ENCODE measurements around the gene FCRLA. TPM values are rescaled to one million over a fixed set of nuclear protein-coding genes. Genes with fewer than 3 reads are reported as not detected.

The FCRLA gene
- total RNA-seq, 4 donors from 2014 or later = not detected

DNA sequence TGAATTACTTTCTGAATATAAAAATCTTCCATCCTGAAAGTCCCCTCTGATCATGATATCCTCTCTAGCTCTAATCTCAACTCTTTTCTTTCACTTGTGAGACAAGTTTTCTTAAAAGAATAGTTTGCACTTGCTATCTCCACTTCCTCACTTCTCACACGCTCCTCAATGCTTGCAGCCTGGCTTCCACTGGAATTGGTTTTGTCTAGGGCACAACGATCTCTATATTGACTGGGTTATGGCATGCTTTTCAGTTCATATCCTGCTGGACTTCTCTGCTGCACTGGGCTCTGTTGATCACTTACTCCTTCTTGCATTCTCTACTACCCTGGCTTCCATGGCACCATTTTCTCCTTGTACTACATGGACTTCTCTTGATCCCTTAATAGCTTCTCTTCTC, 474 bp downstream of the FCRLA start:
- Histone ChIP-seq H3K36me3 (no peaks in the 10 kb centered on the region), H3K27me3 (no peaks in the 10 kb centered on the region), H3K27ac (no peak overlapping the region), H3K4me1 (no peaks in the 10 kb centered on the region), H3K9me3 (no peaks in the 10 kb centered on the region), H3K4me3 (replicated peaks in 1 of 3) (no peak overlapping the region)
- WGBS, 2 donors = 85 to 92% methylated on average over 2 of the region's 2 CpGs
- TF ChIP-seq, protein P1, sequence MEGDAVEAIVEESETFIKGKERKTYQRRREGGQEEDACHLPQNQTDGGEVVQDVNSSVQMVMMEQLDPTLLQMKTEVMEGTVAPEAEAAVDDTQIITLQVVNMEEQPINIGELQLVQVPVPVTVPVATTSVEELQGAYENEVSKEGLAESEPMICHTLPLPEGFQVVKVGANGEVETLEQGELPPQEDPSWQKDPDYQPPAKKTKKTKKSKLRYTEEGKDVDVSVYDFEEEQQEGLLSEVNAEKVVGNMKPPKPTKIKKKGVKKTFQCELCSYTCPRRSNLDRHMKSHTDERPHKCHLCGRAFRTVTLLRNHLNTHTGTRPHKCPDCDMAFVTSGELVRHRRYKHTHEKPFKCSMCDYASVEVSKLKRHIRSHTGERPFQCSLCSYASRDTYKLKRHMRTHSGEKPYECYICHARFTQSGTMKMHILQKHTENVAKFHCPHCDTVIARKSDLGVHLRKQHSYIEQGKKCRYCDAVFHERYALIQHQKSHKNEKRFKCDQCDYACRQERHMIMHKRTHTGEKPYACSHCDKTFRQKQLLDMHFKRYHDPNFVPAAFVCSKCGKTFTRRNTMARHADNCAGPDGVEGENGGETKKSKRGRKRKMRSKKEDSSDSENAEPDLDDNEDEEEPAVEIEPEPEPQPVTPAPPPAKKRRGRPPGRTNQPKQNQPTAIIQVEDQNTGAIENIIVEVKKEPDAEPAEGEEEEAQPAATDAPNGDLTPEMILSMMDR (IDR thresholded peaks at IDR 0.05) = no peak
- no peak for TF ChIP-seq POLR2A (IDR thresholded peaks at IDR 0.05)
- no peak for DNase-seq
- intact Hi-C loops (cut with DNase I) = no loop called here

- TF ChIP-seq, protein P1 (IDR thresholded peaks at IDR 0.05) = no peak
- TF ChIP-seq POLR2A (IDR thresholded peaks at IDR 0.05) = no peak
- intact Hi-C loops (cut with DNase I) = no loop called here
- 75 to 77% methylated on average over 4 of the region's 4 CpGs for WGBS, 2 donors
Observed at GRCh38 chr1:161709373-161709772, 2.3 kb downstream of the FCRLA start.

GRCh38 chr1:161710560-161710959, 3.5 kb downstream of the FCRLA start:
- Histone ChIP-seq H3K36me3 (no peaks in the 10 kb centered on the region), H3K4me1 (no peaks in the 10 kb centered on the region), H3K27ac (no peak overlapping the region), H3K4me3 (replicated peaks in 1 of 3) (no peak overlapping the region), H3K27me3 (no peaks in the 10 kb centered on the region), H3K9me3 (no peaks in the 10 kb centered on the region)
- intact Hi-C loops (cut with DNase I) = no loop called here
- TF ChIP-seq, protein P1 (IDR thresholded peaks at IDR 0.05) = no peak
- TF ChIP-seq POLR2A (IDR thresholded peaks at IDR 0.05) = no peak
- DNase-seq = no peak
- 65 to 87% methylated on average over 2 to 4 of the region's 4 CpGs for WGBS, 2 donors

More at GRCh38 chr1:161709373-161709772, 2.3 kb downstream of the FCRLA start:
- H3K36me3 ChIP-seq = no peaks in the 10 kb centered on the region
- H3K4me3 ChIP-seq (replicated peaks in 1 of 3) = no peak overlapping the region
- no peaks in the 10 kb centered on the region for H3K4me1 ChIP-seq
- no peak overlapping the region for H3K27ac ChIP-seq
- no peaks in the 10 kb centered on the region for H3K27me3 ChIP-seq
- H3K9me3 ChIP-seq = no peaks in the 10 kb centered on the region
- DNase-seq = no peak

GRCh38 chr1:161718559-161719324, 11.7 kb downstream of the FCRLA start:
- DNase-seq = no peak
- WGBS, 2 donors = 76 to 84% methylated on average over 8 of the region's 8 CpGs
- no peak overlapping the region for H3K27ac ChIP-seq
- TF ChIP-seq, protein P1 (IDR thresholded peaks at IDR 0.05) = no peak
- TF ChIP-seq POLR2A (IDR thresholded peaks at IDR 0.05) = no peak
- intact Hi-C loops (cut with DNase I) = no loop called here
- H3K4me1 ChIP-seq = no peaks in the 10 kb centered on the region
- H3K9me3 ChIP-seq = no peaks in the 10 kb centered on the region
- no peaks in the 10 kb centered on the region for H3K36me3 ChIP-seq
- no peaks in the 10 kb centered on the region for H3K27me3 ChIP-seq
- H3K4me3 ChIP-seq (replicated peaks in 1 of 3) = no peak overlapping the region

- intact Hi-C loops (cut with DNase I) = no loop called here
- H3K4me3 ChIP-seq (replicated peaks in 1 of 3) = no peak overlapping the region
- no peak overlapping the region for H3K27ac ChIP-seq
- no peaks in the 10 kb centered on the region for H3K4me1 ChIP-seq
- TF ChIP-seq, protein P1 (IDR thresholded peaks at IDR 0.05) = no peak
- TF ChIP-seq POLR2A (IDR thresholded peaks at IDR 0.05) = no peak
- 85 to 95% methylated on average over 1 of the region's 1 CpG for WGBS, 2 donors
- H3K27me3 ChIP-seq = no peaks in the 10 kb centered on the region
- no peak for DNase-seq
- H3K9me3 ChIP-seq = no peaks in the 10 kb centered on the region
- no peaks in the 10 kb centered on the region for H3K36me3 ChIP-seq
Observed at GRCh38 chr1:161719325-161719611, 12.2 kb downstream of the FCRLA start.

Measured in thyroid gland (tissue), 4 donors.